Stomach (tissue), 9 donors: Measurements from ENCODE around the gene NR6A1. TPM values are rescaled to one million over a fixed set of nuclear protein-coding genes. Genes with fewer than 3 reads are reported as not detected.

Experiments used
- DNase-seq, 2 donors: peaks; one replicate each; pipeline versions ENCODE4 v3.0.0 to v3.0.0-alpha.2; 2013 to 2019
- H3K27ac ChIP-seq, 5 donors: fragments of 200-600 bp in 4 of 5; sonication (generic) in 4 of 5; one replicate each; pipeline ENCODE4 v1.5.1; 2013 to 2019; ENCODE audit warnings: mild to moderate bottlenecking in 1 of 5, moderate library complexity in 1 of 5
- H3K27me3 ChIP-seq, 3 donors: fragments of 200-600 bp; sonication (generic); one replicate each; pipeline ENCODE4 v1.5.1; 2017 to 2019; ENCODE audit warnings: mixed run types in 1 of 3
- H3K36me3 ChIP-seq, 4 donors: fragments of 200-600 bp; sonication (generic); 1 replicate in 3 of 4; 2 replicates in 1 of 4; pipeline ENCODE4 v1.5.1; 2016 to 2019
- H3K4me1 ChIP-seq, 4 donors: fragments of 200-600 bp; sonication (generic); one replicate each; pipeline ENCODE4 v1.5.1; 2016 to 2019
- H3K4me3 ChIP-seq, 4 donors: fragments of 200-600 bp; sonication (generic) in 3 of 4; one replicate each; pipeline ENCODE4 v1.5.1; 2016 to 2019; ENCODE audit warnings: mild to moderate bottlenecking in 1 of 4
- H3K9me3 ChIP-seq, 4 donors: fragments of 200-600 bp; sonication (generic); one replicate each; pipeline ENCODE4 v1.5.1; 2016 to 2019
- EP300 ChIP-seq: sonication (generic); formaldehyde crosslinking; IDR thresholded peaks from one replicate; pipeline ENCODE4 v1.6.1; 2017; ENCODE audit warnings: antibody characterized with exemption
- POLR2A ChIP-seq, 4 donors: fragments of 450-650 bp; IDR thresholded peaks; one replicate each; pipeline ENCODE4 v1.6.1; 2016; ENCODE audit warnings: antibody characterized with exemption in 4 of 4, control low read depth in 2 of 4, mild to moderate bottlenecking in 1 of 4, moderate library complexity in 1 of 4
- POLR2AphosphoS5 ChIP-seq, 3 donors: sonication (generic); formaldehyde crosslinking; IDR thresholded peaks; one replicate each; pipeline ENCODE4 v1.6.1; 2016; ENCODE audit warnings: antibody characterized with exemption in 3 of 3
- WGBS, 5 donors: extraction: QIAGEN DNeasy Blood & Tissue Kit in 3 of 5; methylation state at CpG; one replicate each; pipeline versions ENCODE4 v1.1.5 to v1.1.7; 2013 to 2018; 5-methylcytosine and 5-hydroxymethylcytosine counted together
- intact Hi-C: fragments of 100-400 bp; cut with DNase I; formaldehyde crosslinking; loops from one replicate; pipeline ENCODE4 v1.15.1; 2023; ENCODE audit warnings: low total_unique reads
- polyA plus RNA-seq, 3 donors: library from polyadenylated mRNA; stranded (reverse); fragments of 200-250 nt; gene quantifications; one replicate each; pipeline ENCODE4 v1.2.3, GENCODE V29; 2013
- total RNA-seq, 5 donors: library from RNA; depleted of rRNA; stranded (reverse); fragments of >200 nt; gene quantifications; one replicate each; pipeline versions ENCODE4 v1.1.0 to v1.2.3, GENCODE V29; 2014 to 2016
- TF ChIP-seq, protein P1 (sequence below), 7 experiments: fragments of 450-650 bp in 4 of 7; fragments of 200-600 bp in 3 of 7; sonication (generic) in 3 of 7; IDR thresholded peaks; one replicate each; pipeline ENCODE4 v1.5.1; 2016 to 2019; ENCODE audit warnings: antibody characterized with exemption in 7 of 7, control low read depth in 2 of 7, mild to moderate bottlenecking in 1 of 7
- donor health status: healthy with polysubstance abuse.
- donor health status: Bipolar disorder and iron deficiency.
- donor health status: healthy.

NR6A1 gene
- total and polyA plus RNA-seq, 8 donors = 0.15 to 3.2 (median 1.5) TPM; not detected in 1

- WGBS, 5 donors = 88 to 96% (median 94%) methylated on average over 2 of the region's 2 CpGs
- TF ChIP-seq POLR2A (IDR thresholded peaks at IDR 0.05) (no peak), EP300 (no peak), POLR2AphosphoS5 (IDR thresholded peaks at IDR 0.05) (no peak)
- TF ChIP-seq, protein P1, sequence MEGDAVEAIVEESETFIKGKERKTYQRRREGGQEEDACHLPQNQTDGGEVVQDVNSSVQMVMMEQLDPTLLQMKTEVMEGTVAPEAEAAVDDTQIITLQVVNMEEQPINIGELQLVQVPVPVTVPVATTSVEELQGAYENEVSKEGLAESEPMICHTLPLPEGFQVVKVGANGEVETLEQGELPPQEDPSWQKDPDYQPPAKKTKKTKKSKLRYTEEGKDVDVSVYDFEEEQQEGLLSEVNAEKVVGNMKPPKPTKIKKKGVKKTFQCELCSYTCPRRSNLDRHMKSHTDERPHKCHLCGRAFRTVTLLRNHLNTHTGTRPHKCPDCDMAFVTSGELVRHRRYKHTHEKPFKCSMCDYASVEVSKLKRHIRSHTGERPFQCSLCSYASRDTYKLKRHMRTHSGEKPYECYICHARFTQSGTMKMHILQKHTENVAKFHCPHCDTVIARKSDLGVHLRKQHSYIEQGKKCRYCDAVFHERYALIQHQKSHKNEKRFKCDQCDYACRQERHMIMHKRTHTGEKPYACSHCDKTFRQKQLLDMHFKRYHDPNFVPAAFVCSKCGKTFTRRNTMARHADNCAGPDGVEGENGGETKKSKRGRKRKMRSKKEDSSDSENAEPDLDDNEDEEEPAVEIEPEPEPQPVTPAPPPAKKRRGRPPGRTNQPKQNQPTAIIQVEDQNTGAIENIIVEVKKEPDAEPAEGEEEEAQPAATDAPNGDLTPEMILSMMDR (IDR thresholded peaks at IDR 0.05) = no peak
- Histone ChIP-seq H3K27me3 (peaks cover 3 to 83% (median 14%) of the 10 kb centered on the region in 3 donors), H3K27ac (no peak overlapping the region), H3K36me3 (no peaks in the 10 kb centered on the region), H3K4me1 (no peaks in the 10 kb centered on the region), H3K9me3 (no peaks in the 10 kb centered on the region), H3K4me3 (no peak overlapping the region)
- no peak for DNase-seq
- intact Hi-C loops = no loop called here
These were observed 15.1 kb downstream of the NR6A1 start for GRCh38 chr9:124756011-124756410.

DNA sequence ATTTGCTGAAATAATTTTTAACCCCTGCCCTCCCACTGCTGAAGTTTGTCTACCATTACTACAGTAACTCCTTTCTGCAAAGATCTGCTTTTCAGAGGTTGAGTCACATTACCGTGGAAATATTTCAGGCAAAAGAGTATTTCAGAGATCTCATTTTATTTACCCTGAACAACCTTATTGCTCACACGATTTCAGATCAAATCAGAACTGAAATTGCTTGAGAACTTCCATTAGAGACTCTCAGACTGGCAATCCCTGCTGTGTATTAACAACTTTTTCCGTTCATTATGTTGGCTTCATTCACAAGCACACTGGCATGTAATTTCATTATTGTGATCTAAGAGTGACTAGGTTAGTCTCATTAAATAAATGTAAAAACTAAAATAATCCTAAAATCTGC lies 16.1 kb downstream of the NR6A1 start:
- 53 to 67% (median 62%) methylated on average over 3 of the region's 3 CpGs for WGBS, 5 donors
- DNase-seq = no peak
- H3K27ac ChIP-seq = no peak overlapping the region
- H3K4me1 ChIP-seq = no peaks in the 10 kb centered on the region
- no peaks in the 10 kb centered on the region for H3K36me3 ChIP-seq
- peaks cover 3 to 80% (median 18%) of the 10 kb centered on the region in 3 donors for H3K27me3 ChIP-seq
- TF ChIP-seq, protein P1 (IDR thresholded peaks at IDR 0.05) = no peak
- no peak for TF ChIP-seq EP300
- H3K9me3 ChIP-seq = no peaks in the 10 kb centered on the region
- no peak overlapping the region for H3K4me3 ChIP-seq
- intact Hi-C loops = no loop called here

DNA sequence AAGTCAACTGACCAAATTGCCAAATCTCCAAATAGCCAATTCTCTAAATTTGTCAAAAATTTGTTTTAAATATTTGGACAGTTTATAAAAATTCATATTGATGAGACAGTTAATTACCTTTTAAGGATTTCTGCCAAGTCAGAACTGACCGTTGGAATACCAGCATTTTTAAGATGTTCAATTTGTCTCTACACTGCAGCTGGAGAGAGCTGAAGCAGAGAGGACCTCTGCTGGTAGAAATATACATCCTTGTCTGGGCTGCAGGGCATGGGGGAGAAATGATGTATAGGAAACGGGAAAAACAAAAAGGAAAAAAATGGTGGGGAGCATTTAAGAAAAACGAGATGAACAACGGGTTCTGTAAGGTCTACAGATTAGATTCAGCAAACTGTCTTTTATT lies 16.8 kb downstream of the NR6A1 start:
- 22 to 36% (median 28%) methylated on average over 4 of the region's 4 CpGs for WGBS, 5 donors
- intact Hi-C loops = no loop called here

DNA sequence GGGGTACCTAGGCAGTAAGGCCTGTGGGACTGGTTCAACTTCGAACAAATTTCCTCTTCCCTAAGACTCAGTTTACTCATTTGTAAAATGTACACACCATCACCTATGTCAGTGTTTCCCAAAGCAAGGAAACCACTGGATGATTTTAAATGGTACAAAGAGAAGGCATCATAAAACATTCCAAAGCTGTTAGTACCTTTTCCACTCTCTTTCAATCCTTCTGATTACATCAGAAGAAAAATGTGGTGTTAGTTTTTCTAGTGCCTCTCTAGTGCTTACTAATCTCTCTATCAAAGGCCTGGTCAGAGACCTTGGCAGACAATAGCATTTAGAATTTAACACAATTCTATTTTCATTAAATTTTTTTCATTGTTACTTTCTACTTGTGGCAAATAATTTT lies 18.1 kb downstream of the NR6A1 start:
- Histone ChIP-seq H3K27me3 (peaks cover 1 to 59% (median 18%) of the 10 kb centered on the region in 3 donors), H3K27ac (no peak overlapping the region), H3K4me1 (no peaks in the 10 kb centered on the region), H3K9me3 (no peaks in the 10 kb centered on the region), H3K36me3 (no peaks in the 10 kb centered on the region), H3K4me3 (no peak overlapping the region)
- intact Hi-C loops = no loop called here
- 73 to 94% (median 81%) methylated on average over 1 of the region's 1 CpG for WGBS, 5 donors
- DNase-seq = no peak
- TF ChIP-seq, protein P1 (IDR thresholded peaks at IDR 0.05) = no peak
- TF ChIP-seq EP300 (no peak), POLR2A (IDR thresholded peaks at IDR 0.05) (no peak), POLR2AphosphoS5 (IDR thresholded peaks at IDR 0.05) (no peak)

More for the DNA sequence above, 16.8 kb downstream of the NR6A1 start:
- Histone ChIP-seq H3K36me3 (no peaks in the 10 kb centered on the region), H3K27ac (no peak overlapping the region), H3K27me3 (peaks cover 3 to 72% (median 18%) of the 10 kb centered on the region in 3 donors), H3K4me3 (no peak overlapping the region), H3K4me1 (no peaks in the 10 kb centered on the region), H3K9me3 (no peaks in the 10 kb centered on the region)
- TF ChIP-seq, protein P1 (IDR thresholded peaks at IDR 0.05) = no peak
- TF ChIP-seq POLR2AphosphoS5 (IDR thresholded peaks at IDR 0.05) (no peak), EP300 (no peak), POLR2A (IDR thresholded peaks at IDR 0.05) (no peak)
- peak in 1 of 2 donors; percentile 37 for DNase-seq
